Psoas muscle (tissue), 8 donors: Measurements from ENCODE around the gene P4HB. TPM values are rescaled to one million over a fixed set of nuclear protein-coding genes. Genes with fewer than 3 reads are reported as not detected.

Experiments
- ATAC-seq, 4 donors: fragments of 200-7000 bp; cut with Tn5 transposase; one replicate each; pipeline ENCODE4 v1.9.1; 2020; ENCODE audit warnings: moderate library complexity in 3 of 4, mild to moderate bottlenecking in 2 of 4
- DNase-seq, 2 donors: peaks; one replicate each; pipeline ENCODE4 v3.0.0-alpha.2; 2020
- H3K27ac ChIP-seq: fragments of 200-600 bp; one replicate; pipeline ENCODE4 v1.8.0; 2022
- H3K27me3 ChIP-seq, 3 donors: fragments of 200-600 bp in 1 of 3; one replicate each; pipeline versions ENCODE4 v1.6.1 to v1.8.0; 2013 to 2022; ENCODE audit warnings: low read length in 2 of 3, mild to moderate bottlenecking in 2 of 3, moderate library complexity in 1 of 3; ENCODE audit not compliant: insufficient read depth in 3 of 3
- H3K36me3 ChIP-seq, 2 donors: fragments of 200-600 bp in 1 of 2; one replicate each; pipeline versions ENCODE4 v1.6.1 to v1.8.0; 2013 to 2022; ENCODE audit warnings: low read depth in 1 of 2, mild to moderate bottlenecking in 1 of 2, moderate library complexity in 1 of 2; ENCODE audit not compliant: insufficient read depth in 1 of 2
- H3K4me1 ChIP-seq: fragments of 200-600 bp; one replicate; pipeline ENCODE4 v1.8.0; 2022
- H3K4me3 ChIP-seq: fragments of 200-600 bp; one replicate; pipeline ENCODE4 v1.8.0; 2022; ENCODE audit warnings: mild to moderate bottlenecking
- H3K9me3 ChIP-seq: fragments of 200-600 bp; one replicate; pipeline ENCODE4 v1.8.0; 2022
- CTCF ChIP-seq: fragments of 200-600 bp; IDR thresholded peaks from one replicate; pipeline ENCODE4 v1.8.0; 2022; ENCODE audit warnings: antibody characterized with exemption
- WGBS, 3 donors: extraction: QIAGEN DNeasy Blood & Tissue Kit; methylation state at CpG; one replicate each; pipeline versions ENCODE4 v1.1.6 to v1.1.7; 2013; 5-methylcytosine and 5-hydroxymethylcytosine counted together
- intact Hi-C, 2 donors: fragments of 100-400 bp; cut with DNase I; formaldehyde crosslinking; loops; one replicate each; pipeline versions ENCODE4 v1.11.0 to v1.14.2; 2022
- polyA plus RNA-seq, 3 donors: library from polyadenylated mRNA; stranded (reverse); fragments of 200-250 nt; gene quantifications; one replicate each; pipeline ENCODE4 v1.2.3, GENCODE V29; 2013
- total RNA-seq, 4 donors: library from RNA; stranded (reverse); fragmentation: NEBNext Ultra II Directional in 2 of 4; extraction: Animal tissue kit (Norgen Biotek cat#: 25700) in 2 of 4; gene quantifications; one replicate each; pipeline versions ENCODE4 v1.2.1 to v1.2.4, GENCODE V29; 2021 to 2023
- donor health status: healthy with polysubstance abuse.
- donor health status: DM: no; HTN: no; CAD: no; lungs with moderate emphysema.
- donor health status: Bipolar disorder and iron deficiency.
- donor health status: healthy.
- donor health status: DM: yes; HTN: yes; CAD: no.
- donor health status: DM: no; HTN: no; CAD: no.
- donor health status: DM: no; HTN: no; CAD: no.
- donor health status: DM: yes; HTN: yes; CAD: no.

Gene P4HB
- total and polyA plus RNA-seq, 7 donors: 236 to 384 (median 267) TPM

DNA sequence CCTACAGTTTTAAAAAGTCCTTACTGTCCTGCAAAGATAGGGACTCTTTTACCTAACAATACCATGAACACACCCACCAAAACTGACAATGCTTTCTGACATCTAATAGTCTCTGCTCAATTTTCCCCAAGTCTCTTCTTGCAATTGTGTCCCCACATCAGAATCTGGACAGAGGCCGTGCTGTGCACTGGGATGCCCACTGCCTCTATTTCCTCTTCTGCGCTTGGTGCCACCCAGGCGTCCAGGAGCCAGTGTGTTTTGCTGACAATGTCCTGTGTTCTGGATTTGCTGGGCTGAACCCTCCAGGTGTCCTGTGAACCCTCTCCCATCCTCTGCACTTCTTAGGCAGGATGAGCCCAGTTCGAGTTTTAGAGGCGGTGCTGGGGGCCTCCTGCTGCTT is 17.2 kb upstream of the P4HB start:
- no peak for DNase-seq
- no peak for TF ChIP-seq CTCF
- no peak overlapping the region for H3K27ac ChIP-seq
- peaks cover 0 to 44% of the 10 kb centered on the region in 2 donors for H3K36me3 ChIP-seq
- ATAC-seq: no peak
- H3K9me3 ChIP-seq: no peaks in the 10 kb centered on the region
- peaks cover 5% of the 10 kb centered on the region for H3K4me1 ChIP-seq
- no peak overlapping the region for H3K4me3 ChIP-seq
- intact Hi-C loops: no loop called here
- no peaks in the 10 kb centered on the region for H3K27me3 ChIP-seq
- 92 to 99% (median 96%) methylated on average over 5 of the region's 5 CpGs for WGBS, 3 donors

GRCh38 chr17:81871387-81872230 is 11.3 kb upstream of the P4HB start:
- DNase-seq (peak; percentile 96 to 98), ATAC-seq (peak; percentile 32 to 78 (median 48))
- peaks cover 0 to 37% of the 10 kb centered on the region in 2 donors for H3K36me3 ChIP-seq
- peaks cover 33% of the 10 kb centered on the region for H3K4me1 ChIP-seq
- no peaks in the 10 kb centered on the region for H3K9me3 ChIP-seq
- peak; percentile 18 for TF ChIP-seq CTCF
- peak overlapping the region; percentile 74 for H3K4me3 ChIP-seq
- H3K27me3 ChIP-seq: no peaks in the 10 kb centered on the region
- WGBS, 3 donors: 0 to 1% (median 1%) methylated on average over 68 to 86 of the region's 86 CpGs
- intact Hi-C loops: loop anchor here in 1 of 2 donors (5.0 kb wide), 1 partner anchor 51 kb away; no protein-coding TSS in a partner anchor
- H3K27ac ChIP-seq: peak overlapping the region; percentile 99

DNA sequence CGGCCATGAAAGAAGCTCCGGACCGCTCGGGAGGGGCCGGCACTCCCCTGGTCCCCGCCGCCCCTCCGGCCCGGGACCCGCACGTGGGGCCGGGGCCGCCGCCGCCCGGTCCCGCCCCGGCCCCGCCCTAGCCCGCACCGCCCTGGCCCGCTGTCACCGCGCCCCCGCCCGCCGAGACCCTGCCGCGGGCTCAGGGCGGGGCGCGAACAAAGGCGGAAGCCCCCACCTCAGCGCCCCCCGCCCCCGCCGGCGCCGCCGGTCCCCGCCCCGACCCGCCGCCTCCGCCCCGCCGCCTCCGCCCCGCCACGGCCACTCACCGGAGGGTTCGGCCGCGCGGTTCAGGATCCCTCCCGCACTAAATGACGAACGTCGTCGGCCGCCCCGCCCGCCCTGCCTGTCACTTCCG is 10.6 kb upstream of the P4HB start, which contains the start of gene ARHGDIA:
TSS of gene ARHGDIA (minus strand) at position 357 of the 406 bp plus-strand sequence. CDS start 1,407 bp downstream, outside the sequence.
- TF ChIP-seq CTCF: no peak
- peak in 3 of 4 donors; percentile 73 to 78 (median 74) for ATAC-seq
- intact Hi-C loops: loop anchor here in 1 of 2 donors (5.0 kb wide), 1 partner anchor 51 kb away; no protein-coding TSS in a partner anchor
- Histone ChIP-seq H3K4me3 (peak within 1 kb of the TSS; percentile 74), H3K27me3 (no peaks in the 10 kb centered on the region), H3K36me3 (peaks cover 0 to 39% of the 10 kb centered on the region in 2 donors), H3K9me3 (no peaks in the 10 kb centered on the region), H3K27ac (peak within 1 kb of the TSS; percentile 99), H3K4me1 (peaks cover 39% of the 10 kb centered on the region)
- WGBS, 3 donors: 0 to 2% (median 1%) methylated on average over 20 to 63 of the region's 64 CpGs
- no peak for DNase-seq

- TF ChIP-seq CTCF: no peak
- WGBS, 3 donors: 5 to 9% (median 8%) methylated on average over 27 to 63 of the region's 65 CpGs
- peak in 1 of 2 donors; percentile 53 for DNase-seq
- no peaks in the 10 kb centered on the region for H3K27me3 ChIP-seq
- H3K9me3 ChIP-seq: no peaks in the 10 kb centered on the region
- intact Hi-C loops: loop anchor here in 1 of 2 donors (5.0 kb wide), 1 partner anchor 52 kb away; no protein-coding TSS in a partner anchor
- H3K27ac ChIP-seq: peak overlapping the region; percentile 99
- peak in 1 of 4 donors; percentile 4 for ATAC-seq
- H3K36me3 ChIP-seq: peaks cover 0 to 42% of the 10 kb centered on the region in 2 donors
- peaks cover 41% of the 10 kb centered on the region for H3K4me1 ChIP-seq
- H3K4me3 ChIP-seq: peak overlapping the region; percentile 74
These were observed 10.0 kb upstream of the P4HB start for GRCh38 chr17:81870131-81870980.
